ENCODE measurements around the gene DNM1L.

Gene DNM1L

DNA sequence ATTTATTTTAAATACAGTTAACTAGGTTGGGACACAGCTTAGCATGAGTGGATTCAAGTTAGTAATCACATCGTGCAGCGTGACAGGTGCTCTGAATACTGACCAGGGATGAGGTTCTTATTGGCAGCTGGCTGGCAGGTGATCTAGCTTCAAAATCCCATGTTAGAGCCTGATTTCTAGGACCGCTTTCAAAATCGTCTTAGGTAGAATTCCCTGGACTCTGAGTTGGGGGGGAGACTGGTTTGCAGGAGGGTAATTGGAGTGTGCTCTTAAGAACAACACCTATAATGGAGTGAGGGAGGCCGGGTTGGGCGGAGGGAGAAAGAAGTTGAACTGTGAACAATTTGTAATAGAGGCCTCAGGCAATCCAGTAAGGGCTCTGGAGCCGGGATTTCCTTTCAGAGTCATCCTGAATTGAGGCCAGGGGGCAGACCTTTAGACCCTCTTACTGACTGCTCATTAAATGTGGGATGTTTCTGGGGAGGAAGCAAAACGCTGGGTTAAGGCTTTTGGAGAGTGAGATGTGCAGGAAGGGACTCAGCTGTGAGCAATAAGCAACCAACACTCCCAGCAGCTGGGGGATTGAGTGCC is 77.5 kb downstream of the DNM1L start:
- peak overlapping the region; percentile 93 for H3K4me3 ChIP-seq (ENCODE audit: low read length)
- peaks cover 34% of the 10 kb centered on the region for H3K79me2 ChIP-seq (ENCODE audit: low read length)
- H2AFZ ChIP-seq (ENCODE audit: low read depth, low read length), result 0 out of 2 replicates have a peak overlapping the region, but pooled peaks have one; percentile 6
- H3K27me3 ChIP-seq (ENCODE audit: low read depth, low read length), result peaks cover 4% of the 10 kb centered on the region; the same call in 1 of the 2 replicates
- no peaks in the 10 kb centered on the region for H4K20me1 ChIP-seq (ENCODE audit: insufficient read depth, low read length)
- peaks cover 22% of the 10 kb centered on the region for H3K36me3 ChIP-seq (replicated peaks; ENCODE audit: low read depth, low read length)
- peak overlapping the region; percentile 97 for H3K4me2 ChIP-seq (ENCODE audit: low read length)
- no peaks in the 10 kb centered on the region for H3K9me3 ChIP-seq (ENCODE audit: insufficient read depth, low read length)
- no peak overlapping the region for H3K27ac ChIP-seq (ENCODE audit: low read length)
- TF ChIP-seq, protein P1, sequence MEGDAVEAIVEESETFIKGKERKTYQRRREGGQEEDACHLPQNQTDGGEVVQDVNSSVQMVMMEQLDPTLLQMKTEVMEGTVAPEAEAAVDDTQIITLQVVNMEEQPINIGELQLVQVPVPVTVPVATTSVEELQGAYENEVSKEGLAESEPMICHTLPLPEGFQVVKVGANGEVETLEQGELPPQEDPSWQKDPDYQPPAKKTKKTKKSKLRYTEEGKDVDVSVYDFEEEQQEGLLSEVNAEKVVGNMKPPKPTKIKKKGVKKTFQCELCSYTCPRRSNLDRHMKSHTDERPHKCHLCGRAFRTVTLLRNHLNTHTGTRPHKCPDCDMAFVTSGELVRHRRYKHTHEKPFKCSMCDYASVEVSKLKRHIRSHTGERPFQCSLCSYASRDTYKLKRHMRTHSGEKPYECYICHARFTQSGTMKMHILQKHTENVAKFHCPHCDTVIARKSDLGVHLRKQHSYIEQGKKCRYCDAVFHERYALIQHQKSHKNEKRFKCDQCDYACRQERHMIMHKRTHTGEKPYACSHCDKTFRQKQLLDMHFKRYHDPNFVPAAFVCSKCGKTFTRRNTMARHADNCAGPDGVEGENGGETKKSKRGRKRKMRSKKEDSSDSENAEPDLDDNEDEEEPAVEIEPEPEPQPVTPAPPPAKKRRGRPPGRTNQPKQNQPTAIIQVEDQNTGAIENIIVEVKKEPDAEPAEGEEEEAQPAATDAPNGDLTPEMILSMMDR (IDR thresholded peaks at IDR 0.05; ENCODE audit: low read depth, low read length), result no peak
- TF ChIP-seq EZH2phosphoT487 (IDR thresholded peaks at IDR 0.05; ENCODE audit: low read depth), result no peak
- peaks cover 16% of the 10 kb centered on the region for H3K4me1 ChIP-seq (ENCODE audit: low read length)
- H3K9ac ChIP-seq (ENCODE audit: low read length), result peak overlapping the region; percentile 99

DNA sequence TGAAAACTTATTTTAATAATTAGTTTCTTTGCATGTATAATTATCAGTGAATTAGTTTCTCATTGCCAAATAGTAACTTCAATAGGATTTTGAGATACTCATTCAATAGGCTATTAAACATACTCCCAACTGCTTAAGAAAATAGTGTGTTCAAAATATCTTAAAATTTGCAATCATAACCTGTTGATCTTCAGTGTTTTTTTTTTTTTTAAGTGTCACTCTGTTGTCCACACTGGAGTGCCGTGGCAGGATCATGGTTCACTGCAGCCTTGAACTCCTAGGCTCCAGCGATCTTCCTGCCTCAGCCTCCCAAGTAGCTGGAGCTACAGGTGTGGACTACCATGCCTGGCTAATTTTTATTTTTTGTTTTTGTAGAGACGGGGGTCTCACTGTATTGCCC is 78.1 kb downstream of the DNM1L start:
- Histone ChIP-seq H4K20me1 (ENCODE audit: insufficient read depth, low read length) (no peaks in the 10 kb centered on the region), H3K4me2 (ENCODE audit: low read length) (no peak overlapping the region), H3K4me3 (ENCODE audit: low read length) (no peak overlapping the region), H3K79me2 (ENCODE audit: low read length) (peaks cover 30% of the 10 kb centered on the region), H3K27ac (ENCODE audit: low read length) (no peak overlapping the region), H2AFZ (ENCODE audit: low read depth, low read length) (no peak overlapping the region), H3K9ac (ENCODE audit: low read length) (no peak overlapping the region), H3K9me3 (ENCODE audit: insufficient read depth, low read length) (no peaks in the 10 kb centered on the region), H3K27me3 (ENCODE audit: low read depth, low read length) (peaks cover 4% of the 10 kb centered on the region; the same call in 1 of the 2 replicates), H3K4me1 (ENCODE audit: low read length) (peaks cover 22% of the 10 kb centered on the region), H3K36me3 (replicated peaks; ENCODE audit: low read depth, low read length) (peaks cover 16% of the 10 kb centered on the region)
- TF ChIP-seq, protein P1 (IDR thresholded peaks at IDR 0.05; ENCODE audit: low read depth, low read length), result no peak
- TF ChIP-seq EZH2phosphoT487 (IDR thresholded peaks at IDR 0.05; ENCODE audit: low read depth), result no peak

DNA sequence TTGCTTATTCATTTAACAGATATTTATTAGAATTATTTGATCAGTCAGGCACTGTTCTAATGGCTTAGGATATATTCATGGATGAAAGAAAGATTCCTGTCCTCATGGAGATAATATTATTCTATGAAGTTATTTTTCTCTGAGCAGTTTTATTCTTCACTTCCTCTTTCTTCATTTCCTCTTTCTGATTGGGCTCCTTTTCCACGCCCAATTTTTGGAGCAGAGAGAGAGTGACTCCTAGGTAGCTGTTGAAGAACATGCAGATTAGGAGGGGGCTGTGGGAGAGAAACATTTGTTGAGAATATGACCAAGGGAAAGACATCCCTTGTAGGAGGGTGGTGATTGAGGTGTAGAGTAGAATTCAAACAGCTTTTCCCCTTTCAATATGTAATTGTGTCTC is 82.6 kb downstream of the DNM1L start:
- no peak for TF ChIP-seq EZH2phosphoT487 (IDR thresholded peaks at IDR 0.05; ENCODE audit: low read depth)
- TF ChIP-seq, protein P1 (IDR thresholded peaks at IDR 0.05; ENCODE audit: low read depth, low read length), result no peak
- Histone ChIP-seq H3K9me3 (ENCODE audit: insufficient read depth, low read length) (no peaks in the 10 kb centered on the region), H3K4me3 (ENCODE audit: low read length) (no peak overlapping the region), H3K4me1 (ENCODE audit: low read length) (peaks cover 20% of the 10 kb centered on the region), H3K79me2 (ENCODE audit: low read length) (no peaks in the 10 kb centered on the region), H2AFZ (ENCODE audit: low read depth, low read length) (no peak overlapping the region), H4K20me1 (ENCODE audit: insufficient read depth, low read length) (no peaks in the 10 kb centered on the region), H3K36me3 (replicated peaks; ENCODE audit: low read depth, low read length) (no peaks in the 10 kb centered on the region), H3K4me2 (ENCODE audit: low read length) (peak overlapping the region; percentile 23), H3K27ac (ENCODE audit: low read length) (no peak overlapping the region), H3K9ac (ENCODE audit: low read length) (no peak overlapping the region), H3K27me3 (ENCODE audit: low read depth, low read length) (peaks cover 9% of the 10 kb centered on the region; the same call in 1 of the 2 replicates)

GRCh38 chr12:32765906-32766305 is 86.8 kb downstream of the DNM1L start:
- Histone ChIP-seq H3K4me2 (ENCODE audit: low read length) (no peak overlapping the region), H3K27ac (ENCODE audit: low read length) (no peak overlapping the region), H3K4me1 (ENCODE audit: low read length) (peaks cover 20% of the 10 kb centered on the region), H3K9ac (ENCODE audit: low read length) (no peak overlapping the region), H3K79me2 (ENCODE audit: low read length) (no peaks in the 10 kb centered on the region), H3K9me3 (ENCODE audit: insufficient read depth, low read length) (no peaks in the 10 kb centered on the region), H4K20me1 (ENCODE audit: insufficient read depth, low read length) (no peaks in the 10 kb centered on the region), H2AFZ (ENCODE audit: low read depth, low read length) (no peak overlapping the region), H3K36me3 (replicated peaks; ENCODE audit: low read depth, low read length) (no peaks in the 10 kb centered on the region), H3K4me3 (ENCODE audit: low read length) (no peak overlapping the region), H3K27me3 (ENCODE audit: low read depth, low read length) (peaks cover 22% of the 10 kb centered on the region; the same call in 1 of the 2 replicates)
- TF ChIP-seq, protein P1 (IDR thresholded peaks at IDR 0.05; ENCODE audit: low read depth, low read length), result no peak
- no peak for TF ChIP-seq EZH2phosphoT487 (IDR thresholded peaks at IDR 0.05; ENCODE audit: low read depth)
